ENCODE results near the gene MAGI2.

MAGI2 gene

DNA sequence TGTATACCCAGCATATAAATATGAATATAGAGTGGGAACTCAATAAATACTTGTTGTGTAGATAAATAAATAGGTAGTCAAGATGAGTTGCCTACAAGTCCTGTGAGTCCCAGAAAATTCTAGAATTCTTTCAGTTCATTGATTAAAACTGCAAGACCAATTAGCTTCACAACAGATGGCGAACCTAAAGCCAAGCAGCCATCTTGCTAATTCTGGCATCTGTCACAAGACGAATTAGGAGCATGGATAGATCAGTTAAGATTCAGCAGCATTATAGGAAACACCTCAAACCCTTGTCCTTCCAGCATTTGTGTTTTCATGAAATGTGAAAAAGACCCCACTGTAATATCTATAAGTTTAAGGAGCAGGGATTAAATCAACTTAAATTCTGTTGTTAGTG is 552.7 kb downstream of the MAGI2 start:
- FAIRE-seq, result no peak

DNA sequence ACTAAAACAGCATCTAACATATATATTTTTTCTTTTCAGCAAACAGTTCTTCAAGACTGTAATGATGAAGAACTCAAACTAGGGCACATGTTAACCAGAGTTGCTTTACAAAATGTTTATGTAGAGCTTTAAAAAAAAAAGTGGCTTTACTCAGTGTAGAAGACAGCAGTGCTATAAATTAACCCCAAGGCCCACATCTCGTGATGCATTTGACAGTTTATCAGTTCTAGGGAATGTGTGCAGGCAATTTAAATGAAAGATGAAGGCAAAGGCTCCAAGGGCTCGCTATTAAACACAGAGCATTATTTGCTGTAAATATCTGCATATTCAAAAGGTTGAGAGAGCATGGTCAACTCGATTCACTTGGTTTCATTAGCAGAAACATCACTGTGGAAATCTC is 558.1 kb downstream of the MAGI2 start:
- no peak for FAIRE-seq

DNA sequence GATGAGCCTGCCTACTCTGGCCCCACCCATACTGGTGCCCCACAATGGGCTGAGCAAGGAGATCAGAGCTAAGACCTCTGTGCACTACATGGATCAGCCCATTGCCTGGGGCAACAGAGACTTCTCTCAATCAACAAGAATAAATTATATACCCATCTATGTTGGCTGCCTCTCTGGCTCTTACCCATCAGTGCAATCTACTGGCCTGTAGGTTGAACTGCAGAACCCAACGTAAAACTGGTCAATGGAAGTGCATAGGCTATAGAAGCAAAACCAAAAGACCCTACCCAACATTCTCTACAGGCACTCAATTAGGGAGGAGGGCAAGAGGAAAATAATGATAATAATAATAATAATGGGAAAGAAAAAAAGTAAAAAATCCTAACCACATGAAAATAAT is 574.3 kb downstream of the MAGI2 start:
- no peak for FAIRE-seq

- no peak for FAIRE-seq
Measured at GRCh38 chr7:78873117-78873516, 580.4 kb downstream of the MAGI2 start.

- no peak for FAIRE-seq
Measured at GRCh38 chr7:78864339-78864738, 589.1 kb downstream of the MAGI2 start.

DNA sequence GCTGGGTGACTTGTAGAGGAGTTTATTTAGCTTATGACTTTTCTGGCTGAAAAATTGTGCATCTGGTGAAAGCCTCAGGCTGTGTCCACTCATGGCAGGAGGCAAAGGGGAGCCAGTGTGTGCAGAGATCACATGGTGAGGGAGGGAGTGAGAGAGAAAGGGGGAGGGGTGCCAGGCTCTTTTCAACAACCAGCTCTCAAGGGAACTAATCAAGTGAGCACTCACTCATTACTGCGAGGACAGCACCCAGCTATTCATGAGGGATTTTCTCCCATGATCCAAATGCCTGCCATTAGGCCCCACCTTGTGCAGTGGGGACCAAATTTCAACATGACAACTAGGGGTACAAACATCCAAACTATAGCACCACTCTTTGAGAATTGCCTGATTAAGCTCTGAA is 590.2 kb downstream of the MAGI2 start:
- no peak for FAIRE-seq

DNA sequence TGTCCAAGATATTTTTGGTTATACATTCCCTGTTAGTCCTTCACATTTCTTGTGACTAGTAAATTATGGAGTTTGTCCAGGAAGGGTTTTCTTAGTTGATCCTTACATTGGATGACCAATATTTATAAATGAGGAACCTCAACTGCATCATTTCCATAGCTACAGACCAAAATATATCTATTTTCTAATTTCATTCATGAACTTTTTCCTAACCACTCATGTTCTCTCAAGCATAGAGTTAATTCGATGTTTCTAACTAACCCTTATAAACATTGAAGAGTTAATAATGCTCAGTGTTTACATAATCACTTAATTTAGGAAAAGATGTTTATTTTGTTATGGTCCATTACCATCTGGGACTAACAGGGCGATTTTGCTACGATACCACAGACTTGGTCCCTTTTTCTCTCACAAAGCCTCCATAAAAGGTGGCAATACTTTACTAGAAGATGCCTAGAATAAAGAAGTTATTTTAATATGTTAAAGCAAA is 591.0 kb downstream of the MAGI2 start:
- no peak for FAIRE-seq

DNA sequence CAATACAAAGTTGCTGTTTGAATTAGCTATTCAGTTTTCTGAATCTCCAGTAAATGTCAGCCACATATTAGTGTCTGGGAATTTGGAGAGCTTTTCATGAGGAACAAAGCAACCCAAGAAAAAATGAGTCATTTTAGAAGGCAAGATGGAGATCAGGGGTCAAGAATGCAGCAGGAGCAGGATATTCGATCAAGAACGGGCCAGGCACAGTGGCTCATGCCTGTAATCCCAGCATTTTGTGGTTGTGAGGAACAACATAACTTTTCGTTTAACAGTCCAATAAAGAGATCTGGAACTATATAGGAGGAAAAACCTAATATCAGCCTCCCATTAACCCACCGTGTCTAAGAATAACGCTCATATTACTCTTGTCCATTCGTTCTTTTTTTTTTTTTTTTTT is 600.5 kb downstream of the MAGI2 start:
- no peak for FAIRE-seq

DNA sequence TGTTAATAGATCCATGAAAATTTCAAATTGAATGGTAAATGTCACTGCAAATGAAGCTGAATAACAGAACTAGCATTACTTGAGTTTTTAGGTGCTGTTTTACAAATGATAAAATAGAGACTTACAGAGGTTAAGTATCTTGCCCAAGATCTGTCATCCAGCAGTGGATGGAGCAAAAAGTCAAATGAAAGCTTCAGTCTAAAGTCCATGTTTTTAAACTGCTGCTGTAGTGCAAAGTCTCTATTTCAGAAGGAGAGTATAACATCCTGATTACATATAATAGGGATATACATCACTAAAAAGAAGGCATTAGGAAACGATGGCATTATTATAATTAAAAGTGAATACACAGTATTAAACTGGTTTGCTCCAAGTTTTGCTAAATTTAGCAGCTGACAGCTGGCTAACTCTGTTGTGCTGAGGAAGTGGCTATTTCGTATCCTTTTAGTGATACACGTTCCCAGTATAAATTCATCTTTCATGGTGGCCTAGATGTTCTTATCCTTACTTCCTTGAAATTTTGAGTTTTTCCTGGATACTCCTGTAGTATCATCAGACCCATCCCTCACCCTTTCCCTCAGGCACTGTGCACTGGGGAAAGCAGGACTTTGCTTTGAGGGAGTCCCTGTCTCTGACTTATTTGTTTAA is 603.2 kb downstream of the MAGI2 start:
- no peak for FAIRE-seq

- no peak for FAIRE-seq
Measured at GRCh38 chr7:78845155-78845554, 608.3 kb downstream of the MAGI2 start.

GRCh38 chr7:78842068-78842467 is 611.4 kb downstream of the MAGI2 start:
- no peak for FAIRE-seq

DNA sequence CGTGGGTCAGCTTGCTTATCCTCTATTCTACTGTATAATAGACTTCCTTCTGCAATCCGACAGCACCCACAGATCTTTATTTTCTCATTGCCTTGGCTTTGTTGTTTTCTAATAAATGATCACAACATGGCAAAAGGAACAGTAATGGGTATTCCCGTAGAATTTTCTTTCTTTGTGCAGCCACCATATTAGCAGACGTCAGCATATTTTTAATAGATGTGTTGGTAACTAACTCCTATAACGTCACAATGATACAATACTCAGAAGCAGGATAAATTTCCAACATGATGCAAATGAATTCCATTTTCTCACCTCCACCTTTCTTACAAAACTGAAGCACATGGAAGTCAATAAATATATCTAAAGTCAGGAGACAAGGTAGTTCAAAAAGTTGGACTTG is 617.6 kb downstream of the MAGI2 start:
- FAIRE-seq, result no peak

- no peak for FAIRE-seq
Measured at GRCh38 chr7:78828317-78828716, 625.1 kb downstream of the MAGI2 start.

DNA sequence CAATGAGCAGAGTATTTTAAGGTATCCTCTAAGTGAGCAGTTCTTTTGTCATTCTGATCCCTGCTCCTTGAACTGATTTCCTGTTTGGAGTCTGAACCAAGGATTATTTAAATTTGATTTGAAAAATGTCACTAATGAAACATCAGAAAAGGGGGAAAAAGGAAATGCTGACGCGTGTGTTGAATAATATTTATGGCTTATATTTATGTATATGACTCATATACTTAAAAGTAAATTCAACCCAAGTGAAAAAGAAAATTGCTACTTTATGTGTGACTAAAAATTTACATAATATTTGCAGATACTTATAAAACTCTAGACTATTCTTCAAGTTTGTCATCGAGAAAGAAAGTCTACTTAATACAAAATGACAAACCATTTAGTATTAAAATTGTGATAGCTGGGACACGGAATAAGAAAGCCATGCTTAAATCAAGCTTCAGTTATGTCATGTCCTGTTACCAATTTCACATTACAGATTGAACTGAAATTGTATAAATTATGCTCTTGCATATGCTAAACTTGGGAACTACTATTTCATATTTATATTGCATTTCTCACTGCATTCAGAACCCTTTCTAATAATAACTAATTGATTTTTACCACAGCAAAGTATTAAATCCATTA is 649.9 kb downstream of the MAGI2 start:
- FAIRE-seq, result no peak

GRCh38 chr7:78794101-78794500 is 659.4 kb downstream of the MAGI2 start:
- FAIRE-seq, result no peak

- FAIRE-seq, result no peak
Measured at GRCh38 chr7:78792624-78793023, 660.8 kb downstream of the MAGI2 start.

GRCh38 chr7:78792006-78792405 is 661.5 kb downstream of the MAGI2 start:
- FAIRE-seq, result no peak

DNA sequence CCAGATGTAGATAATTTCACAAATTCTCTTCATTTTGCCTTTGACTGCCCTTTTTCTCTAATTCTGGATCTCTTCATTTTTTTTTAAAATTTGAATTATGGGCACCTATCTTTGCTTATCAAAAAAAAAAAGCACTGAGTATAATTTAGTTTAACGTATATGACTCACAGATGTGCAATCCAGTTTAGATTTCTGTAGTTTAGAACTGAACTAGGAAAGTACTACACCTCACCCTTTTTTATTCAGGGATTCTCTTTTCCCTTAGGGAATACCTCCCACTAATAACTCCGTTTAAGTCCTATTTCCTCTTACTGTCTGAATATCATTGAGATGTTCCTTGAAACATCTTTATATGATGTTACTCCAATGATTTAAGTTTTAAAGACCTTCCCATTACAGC is 665.0 kb downstream of the MAGI2 start:
- FAIRE-seq, result no peak

DNA sequence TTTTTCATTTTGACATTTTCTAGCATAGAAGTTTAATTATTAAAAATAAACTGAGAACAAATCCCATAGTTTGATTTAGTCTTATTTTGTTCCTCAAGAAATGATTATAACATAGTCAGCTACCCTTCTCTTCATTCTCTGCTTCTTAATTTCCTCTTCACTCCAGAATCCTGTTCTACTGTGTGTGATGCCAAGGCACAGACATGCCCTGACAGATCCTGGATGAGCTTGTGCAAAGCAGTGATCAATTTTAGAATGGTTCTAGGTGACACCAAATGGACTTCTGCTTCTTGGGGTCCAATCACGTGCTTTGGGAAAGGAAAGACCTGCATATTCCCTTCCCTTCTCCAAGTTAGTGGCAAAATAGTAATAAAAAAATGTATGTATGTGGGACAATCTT is 665.6 kb downstream of the MAGI2 start:
- no peak for FAIRE-seq

DNA sequence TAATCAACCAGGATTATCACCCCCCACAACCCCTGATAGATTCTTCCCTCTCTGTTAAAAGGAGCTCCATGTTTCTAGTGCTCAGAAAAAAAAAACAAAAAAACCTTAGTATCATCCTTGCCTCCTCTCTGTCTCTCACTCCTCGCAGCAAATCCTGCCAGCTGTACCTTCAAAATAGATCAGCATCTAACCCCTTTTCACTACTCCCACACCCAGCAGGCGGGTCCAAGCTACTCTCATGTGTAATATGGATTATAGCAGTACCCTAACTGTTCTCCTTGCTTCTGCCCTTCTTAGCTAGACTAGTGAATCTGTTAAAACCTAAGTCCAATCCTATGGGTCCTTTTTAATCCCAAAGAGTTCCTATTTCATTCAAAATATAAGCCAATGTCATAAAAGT is 667.4 kb downstream of the MAGI2 start:
- no peak for FAIRE-seq

DNA sequence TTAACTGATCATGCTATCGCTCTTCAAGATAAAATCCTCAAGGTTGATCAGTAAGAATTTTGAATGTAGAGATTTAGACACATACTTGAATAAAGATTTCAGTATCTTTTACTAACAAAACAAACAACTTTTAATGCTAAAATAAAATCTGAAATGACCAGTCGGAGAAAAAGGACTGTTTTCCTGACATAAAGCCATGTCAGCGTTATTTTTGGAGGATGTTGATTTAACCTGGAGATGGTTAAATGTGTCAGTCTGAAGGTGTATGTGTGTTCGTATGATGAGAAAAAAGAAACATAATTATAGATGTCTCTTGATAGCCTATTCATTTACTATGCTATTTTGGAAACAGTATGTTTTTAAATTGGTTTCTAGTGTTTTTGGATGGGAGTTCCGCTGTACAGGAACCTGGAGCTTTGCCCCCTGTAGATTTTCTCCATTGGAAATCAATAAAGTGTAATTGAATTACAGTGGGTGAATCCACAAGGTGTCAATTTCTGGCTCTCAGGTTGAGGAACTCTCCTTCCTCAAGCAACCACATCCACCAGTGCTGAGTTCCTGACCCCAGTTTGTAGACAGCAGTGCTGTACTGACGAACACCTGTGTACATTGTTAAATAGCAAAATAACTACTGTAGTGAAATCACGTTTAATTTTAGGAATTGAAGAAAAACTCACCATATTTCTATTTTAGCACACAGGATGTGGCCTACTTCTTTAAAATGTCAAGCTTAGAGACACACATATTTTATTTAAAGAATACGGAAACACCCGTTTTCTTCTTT is 670.1 kb downstream of the MAGI2 start:
- no peak for FAIRE-seq

- no peak for FAIRE-seq
Measured at GRCh38 chr7:78780560-78780959, 672.9 kb downstream of the MAGI2 start.

GRCh38 chr7:78779788-78780187 is 673.7 kb downstream of the MAGI2 start:
- no peak for FAIRE-seq

GRCh38 chr7:78777829-78778228 is 675.6 kb downstream of the MAGI2 start:
- no peak for FAIRE-seq

Data from colon (tissue), 2 donors.